ENCODE measurements around the gene XAB2. TPM values are rescaled to one million over a fixed set of nuclear protein-coding genes. Genes with fewer than 3 reads are reported as not detected.
A peak's percentile ranks its signal among the peaks of the same experiment; 100 is the strongest.

Gene XAB2
- 10 to 100 TPM; 28.7 to 39.2 (median 30.7) TPM for total RNA-seq
- long read RNA-seq, donor 1, transcript XAB2-201 (19 exons, 2,667 nt), result major isoform, 7 of 19 reads
- long read RNA-seq, donor 1, partial matches to known transcripts, result 9 of 19 reads
- long read RNA-seq, donor 1, other reads (novel, unspliced or antisense), result 3 of 19 reads
- long read RNA-seq, donor 2, transcript XAB2-201 (19 exons, 2,667 nt), result major isoform, 5 of 8 reads
- long read RNA-seq, donor 2, partial matches to known transcripts, result 3 of 8 reads
- long read RNA-seq, donor 2, other reads (novel, unspliced or antisense), result 0 of 8 reads

DNA sequence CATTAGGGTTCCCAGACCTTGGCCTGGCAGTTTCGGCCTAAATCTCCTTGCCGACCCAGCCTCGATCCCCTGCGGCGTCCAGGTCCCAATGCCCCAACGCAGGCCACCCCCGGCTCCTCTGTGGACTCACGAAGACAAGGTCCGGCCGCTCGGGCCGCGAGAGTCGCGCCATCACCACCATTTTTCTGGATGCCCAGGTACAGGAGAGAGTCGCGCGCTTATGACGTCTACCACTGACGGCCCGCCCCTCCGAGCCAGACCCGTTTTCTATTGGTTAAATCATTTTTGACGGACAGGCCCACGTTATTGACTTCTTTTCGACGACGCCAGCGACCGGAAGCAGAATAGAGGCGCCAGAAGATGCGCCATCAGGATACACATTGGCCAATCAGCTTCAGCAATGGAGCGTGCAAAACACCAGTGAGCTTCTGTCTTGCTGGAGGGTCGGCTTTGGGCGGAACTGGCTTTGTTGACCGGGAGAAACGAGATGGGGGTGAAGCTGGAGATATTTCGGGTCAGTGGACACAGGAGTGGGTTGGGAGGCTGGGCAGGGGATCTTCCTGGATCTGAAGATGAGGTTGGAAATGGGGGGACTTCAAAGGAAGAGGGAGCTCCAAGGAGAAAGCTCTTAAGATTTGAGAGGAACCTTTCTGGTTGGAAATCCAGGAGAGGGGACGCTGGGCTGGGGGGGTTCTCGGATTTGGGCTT, at the start of gene XAB2, which contains the start of gene PET100:
XAB2 (minus strand) TSS at position 199 of the 708 bp plus-strand sequence; CDS start at position 181, 18 bp downstream.
PET100 (plus strand) TSS at position 447 of the 708 bp plus-strand sequence; CDS start at position 488, 41 bp downstream.
- H3K36me3 ChIP-seq (ENCODE audit: low read depth), result peaks cover 4% of the 10 kb centered on the region
- intact Hi-C loops (cut with DNase I, micrococcal nuclease), result no loop called here
- TF ChIP-seq, protein P1, sequence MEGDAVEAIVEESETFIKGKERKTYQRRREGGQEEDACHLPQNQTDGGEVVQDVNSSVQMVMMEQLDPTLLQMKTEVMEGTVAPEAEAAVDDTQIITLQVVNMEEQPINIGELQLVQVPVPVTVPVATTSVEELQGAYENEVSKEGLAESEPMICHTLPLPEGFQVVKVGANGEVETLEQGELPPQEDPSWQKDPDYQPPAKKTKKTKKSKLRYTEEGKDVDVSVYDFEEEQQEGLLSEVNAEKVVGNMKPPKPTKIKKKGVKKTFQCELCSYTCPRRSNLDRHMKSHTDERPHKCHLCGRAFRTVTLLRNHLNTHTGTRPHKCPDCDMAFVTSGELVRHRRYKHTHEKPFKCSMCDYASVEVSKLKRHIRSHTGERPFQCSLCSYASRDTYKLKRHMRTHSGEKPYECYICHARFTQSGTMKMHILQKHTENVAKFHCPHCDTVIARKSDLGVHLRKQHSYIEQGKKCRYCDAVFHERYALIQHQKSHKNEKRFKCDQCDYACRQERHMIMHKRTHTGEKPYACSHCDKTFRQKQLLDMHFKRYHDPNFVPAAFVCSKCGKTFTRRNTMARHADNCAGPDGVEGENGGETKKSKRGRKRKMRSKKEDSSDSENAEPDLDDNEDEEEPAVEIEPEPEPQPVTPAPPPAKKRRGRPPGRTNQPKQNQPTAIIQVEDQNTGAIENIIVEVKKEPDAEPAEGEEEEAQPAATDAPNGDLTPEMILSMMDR (IDR thresholded peaks at IDR 0.05), result no peak

DNA sequence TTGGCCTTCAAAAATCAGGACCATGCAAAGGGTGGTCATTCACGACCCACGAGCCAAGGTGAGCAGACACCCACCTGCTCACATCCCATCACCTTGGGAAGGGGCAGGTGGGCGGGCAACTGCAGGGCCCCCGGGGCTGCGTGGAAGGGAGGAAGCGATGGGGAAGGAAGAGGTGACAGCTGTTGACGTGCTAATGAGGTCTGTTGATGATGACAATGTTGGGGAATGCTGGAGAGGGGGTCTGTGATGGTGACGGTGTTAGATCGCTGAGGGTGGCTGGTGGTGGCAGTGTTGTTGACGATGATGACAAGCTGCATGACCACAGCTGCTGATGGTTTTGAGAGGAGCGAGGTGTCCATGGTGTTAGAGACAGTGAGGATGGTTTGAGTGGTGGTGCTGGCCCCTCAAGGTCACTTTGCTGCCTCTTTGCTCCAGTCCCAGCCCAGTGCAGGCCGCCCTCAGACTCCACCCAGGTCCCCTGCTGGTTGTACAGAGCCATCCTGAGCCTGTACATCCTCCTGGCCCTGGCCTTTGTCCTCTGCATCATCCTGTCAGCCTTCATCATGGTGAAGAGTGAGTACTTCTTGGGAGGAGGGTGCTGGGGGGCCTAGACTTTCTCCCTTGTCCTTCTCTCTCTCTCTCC, 48.4 kb upstream of the XAB2 start:
- DNase-seq (no peak), ATAC-seq (no peak)
- TF ChIP-seq, protein P1 (IDR thresholded peaks at IDR 0.05), result no peak
- intact Hi-C loops (cut with DNase I, micrococcal nuclease), result no loop called here
- no peaks in the 10 kb centered on the region for H3K36me3 ChIP-seq (ENCODE audit: low read depth)
- H3K9me3 ChIP-seq, result no peaks in the 10 kb centered on the region
- no peak overlapping the region for H3K4me3 ChIP-seq
- peaks cover 10% of the 10 kb centered on the region for H3K4me1 ChIP-seq (ENCODE audit: low read depth)

More for the DNA sequence above, at the start of gene XAB2, which contains the start of gene PET100:
- H3K4me3 ChIP-seq, result peak within 1 kb of the TSS; percentile 96
- H3K4me1 ChIP-seq (ENCODE audit: low read depth), result peaks cover 23% of the 10 kb centered on the region
- ATAC-seq (peak; percentile 98), DNase-seq (peak; percentile 95 to 97 (median 96))
- H3K9me3 ChIP-seq, result no peaks in the 10 kb centered on the region

DNA sequence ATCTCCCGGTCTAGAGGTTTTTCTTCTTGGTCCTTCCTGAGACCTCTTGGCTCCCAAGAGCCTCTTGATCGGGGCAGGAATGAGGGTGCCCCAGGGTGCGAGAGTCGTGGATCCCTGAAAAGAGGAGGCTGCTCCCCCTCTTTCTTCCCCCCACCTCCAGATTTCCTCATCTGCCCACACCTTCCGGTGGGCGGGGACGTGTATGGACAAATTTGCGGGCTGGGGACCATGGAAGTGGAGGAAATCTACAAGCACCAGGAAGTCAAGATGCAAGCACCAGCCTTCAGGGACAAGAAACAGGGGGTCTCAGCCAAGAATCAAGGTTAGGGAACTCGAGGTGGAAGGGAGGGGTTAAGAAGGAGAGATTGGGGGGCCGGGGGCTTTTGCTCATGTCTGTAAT, 47.5 kb upstream of the XAB2 start, which contains the start of gene MCEMP1:
MCEMP1 (plus strand) TSS at position 237 of the 400 bp plus-strand sequence; CDS start at position 268, 31 bp downstream.
- TF ChIP-seq, protein P1 (IDR thresholded peaks at IDR 0.05), result no peak
- Histone ChIP-seq H3K36me3 (ENCODE audit: low read depth) (no peaks in the 10 kb centered on the region), H3K9me3 (no peaks in the 10 kb centered on the region), H3K4me3 (no peak within 1 kb of the TSS), H3K4me1 (ENCODE audit: low read depth) (peaks cover 5% of the 10 kb centered on the region)
- intact Hi-C loops (cut with DNase I, micrococcal nuclease), result no loop called here
- DNase-seq, result no peak
- ATAC-seq, result no peak

DNA sequence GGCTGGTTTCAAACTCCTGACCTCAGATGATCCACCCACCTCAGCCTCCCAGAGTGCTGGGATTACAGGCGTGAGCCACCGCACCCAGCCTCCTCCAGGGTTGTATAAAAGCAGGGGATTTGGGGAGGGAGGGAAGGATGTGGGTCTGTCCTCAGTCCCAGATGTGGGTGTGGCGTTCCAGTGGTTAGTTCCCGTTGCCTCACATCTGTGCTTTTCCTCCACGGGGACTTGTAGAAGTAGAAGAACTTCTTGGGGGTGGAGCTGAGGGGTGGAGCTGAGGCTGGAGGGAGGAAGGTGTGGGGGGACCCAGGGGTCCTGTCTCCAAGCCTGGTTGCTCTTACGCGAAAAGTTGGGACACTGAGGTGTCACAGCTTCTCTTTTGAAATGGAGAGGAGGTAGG, 47.0 kb upstream of the XAB2 start:
- DNase-seq (no peak), ATAC-seq (no peak)
- Histone ChIP-seq H3K4me1 (ENCODE audit: low read depth) (peaks cover under 1% of the 10 kb centered on the region), H3K9me3 (no peaks in the 10 kb centered on the region), H3K36me3 (ENCODE audit: low read depth) (no peaks in the 10 kb centered on the region), H3K4me3 (no peak overlapping the region)
- TF ChIP-seq, protein P1 (IDR thresholded peaks at IDR 0.05), result no peak
- intact Hi-C loops (cut with DNase I, micrococcal nuclease), result no loop called here
